Fibroblast of lung (primary cell): ENCODE results near the gene FGF13. TPM values are rescaled to one million over a fixed set of nuclear protein-coding genes. Genes with fewer than 3 reads are reported as not detected.
A peak's percentile ranks its signal among the peaks of the same experiment; 100 is the strongest.

Experiments used
- DNase-seq, 2 donors: peaks; one replicate each; pipeline versions ENCODE4 v3.0.0 to v3.0.0-alpha.2; 2010; ENCODE audit warnings: low read depth in 2 of 2
- H2AFZ ChIP-seq: 2 replicates; pipeline ENCODE4 v1.5.1; 2012; ENCODE audit warnings: low read length, control low read depth, inconsistent platforms
- H3K27ac ChIP-seq: 2 replicates; pipeline ENCODE4 v1.5.1; 2011; ENCODE audit warnings: low read length, control low read depth; ENCODE audit not compliant: insufficient read depth
- H3K27me3 ChIP-seq: 2 replicates; pipeline ENCODE4 v1.5.1; 2011; ENCODE audit warnings: mild to moderate bottlenecking, low read length; ENCODE audit not compliant: control insufficient read depth, insufficient read depth
- H3K36me3 ChIP-seq: 2 replicates; pipeline ENCODE4 v1.5.1; 2011; ENCODE audit warnings: low read length; ENCODE audit not compliant: control insufficient read depth, insufficient read depth
- H3K4me1 ChIP-seq: 2 replicates; pipeline ENCODE4 v1.5.1; 2011; ENCODE audit warnings: low read length; ENCODE audit not compliant: control insufficient read depth, insufficient read depth; ENCODE audit errors: extremely low read depth
- H3K4me2 ChIP-seq: 2 replicates; pipeline ENCODE4 v1.5.1; 2011; ENCODE audit warnings: low read length, control low read depth; ENCODE audit not compliant: insufficient read depth; ENCODE audit errors: extremely low read depth
- H3K4me3 ChIP-seq, 4 experiments: fragments of 200-600 bp in 1 of 4; sonication (generic) in 1 of 4; replicated peaks in 1 of 4; 2 replicates each; pipeline ENCODE4 v1.5.1; 2011 to 2016; ENCODE audit warnings: low read length in 4 of 4, low read depth in 3 of 4, mild to moderate bottlenecking in 3 of 4, control low read depth in 2 of 4, inconsistent platforms in 1 of 4, mixed read lengths in 1 of 4; ENCODE audit not compliant: insufficient read depth in 1 of 4; ENCODE audit errors: control extremely low read depth in 1 of 4
- H3K79me2 ChIP-seq: 2 replicates; pipeline ENCODE4 v1.5.1; 2012; ENCODE audit warnings: mild to moderate bottlenecking, low read length, inconsistent platforms; ENCODE audit not compliant: control insufficient read depth, insufficient read depth
- H3K9ac ChIP-seq: 2 replicates; pipeline ENCODE4 v1.5.1; 2011; ENCODE audit warnings: mild to moderate bottlenecking, low read length, control low read depth; ENCODE audit not compliant: insufficient read depth
- H3K9me3 ChIP-seq: 2 replicates; pipeline ENCODE4 v1.5.1; 2012; ENCODE audit warnings: low read depth, low read length; ENCODE audit not compliant: control insufficient read depth, insufficient read depth
- H4K20me1 ChIP-seq: 2 replicates; pipeline ENCODE4 v1.5.1; 2011; ENCODE audit warnings: low read length; ENCODE audit not compliant: control insufficient read depth, insufficient read depth; ENCODE audit errors: extremely low read depth
- EZH2 ChIP-seq: IDR thresholded peaks from 2 replicates; pipeline ENCODE4 v1.5.1; 2012; ENCODE audit warnings: low read length, control low read depth, mild to moderate bottlenecking; ENCODE audit errors: missing control alignments
- polyA plus RNA-seq, 2 donors: library from polyadenylated mRNA; depleted of rRNA in 1 of 2; stranded (reverse) in 1 of 2; unstranded in 1 of 2; fragments of >200 nt; gene quantifications; 2 replicates each; pipeline ENCODE4 v1.2.1, GENCODE V29; 2011 to 2012; ENCODE audit warnings: missing spikeins in 1 of 2
- total RNA-seq: library from RNA; depleted of rRNA; stranded (reverse); fragments of >200 nt; gene quantifications from 2 replicates; pipeline ENCODE4 v1.2.1, GENCODE V29; 2014
- TF ChIP-seq, protein P1 (sequence below), 2 donors: IDR thresholded peaks in 1 of 2; conservative IDR thresholded peaks in 1 of 2; 1 replicate in 1 of 2; 2 replicates in 1 of 2; pipeline ENCODE4 v1.5.1; 2011 to 2012; ENCODE audit warnings: low read length in 2 of 2, control low read depth in 1 of 2, inconsistent platforms in 1 of 2, low read depth in 1 of 2, mild to moderate bottlenecking in 1 of 2

FGF13 gene
- total and polyA plus RNA-seq, 2 donors (not counting 1 experiment from before 2014, with no cell fraction given) = 2.5 to 9.6 TPM

DNA sequence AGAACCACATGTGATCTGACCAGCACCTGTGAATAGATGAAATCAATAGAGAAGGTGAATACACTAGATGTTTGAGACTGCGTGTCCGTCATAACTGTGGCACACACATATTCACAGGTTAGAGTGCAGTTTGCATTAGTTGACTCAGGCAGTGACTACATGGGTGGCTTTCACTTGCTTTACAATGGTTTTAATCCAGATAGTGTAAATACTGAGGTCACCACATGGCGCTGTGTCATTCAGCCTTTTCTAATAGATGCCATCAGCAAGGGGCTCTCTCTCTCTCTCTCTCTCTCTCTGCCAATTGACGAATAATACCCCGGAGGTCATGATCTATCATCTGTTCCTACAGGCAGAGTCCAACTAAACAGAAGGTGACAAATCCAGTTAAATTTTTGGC, 30.7 kb upstream of the FGF13 start:
- no peak for DNase-seq
- TF ChIP-seq EZH2 = no peak
- TF ChIP-seq, protein P1, sequence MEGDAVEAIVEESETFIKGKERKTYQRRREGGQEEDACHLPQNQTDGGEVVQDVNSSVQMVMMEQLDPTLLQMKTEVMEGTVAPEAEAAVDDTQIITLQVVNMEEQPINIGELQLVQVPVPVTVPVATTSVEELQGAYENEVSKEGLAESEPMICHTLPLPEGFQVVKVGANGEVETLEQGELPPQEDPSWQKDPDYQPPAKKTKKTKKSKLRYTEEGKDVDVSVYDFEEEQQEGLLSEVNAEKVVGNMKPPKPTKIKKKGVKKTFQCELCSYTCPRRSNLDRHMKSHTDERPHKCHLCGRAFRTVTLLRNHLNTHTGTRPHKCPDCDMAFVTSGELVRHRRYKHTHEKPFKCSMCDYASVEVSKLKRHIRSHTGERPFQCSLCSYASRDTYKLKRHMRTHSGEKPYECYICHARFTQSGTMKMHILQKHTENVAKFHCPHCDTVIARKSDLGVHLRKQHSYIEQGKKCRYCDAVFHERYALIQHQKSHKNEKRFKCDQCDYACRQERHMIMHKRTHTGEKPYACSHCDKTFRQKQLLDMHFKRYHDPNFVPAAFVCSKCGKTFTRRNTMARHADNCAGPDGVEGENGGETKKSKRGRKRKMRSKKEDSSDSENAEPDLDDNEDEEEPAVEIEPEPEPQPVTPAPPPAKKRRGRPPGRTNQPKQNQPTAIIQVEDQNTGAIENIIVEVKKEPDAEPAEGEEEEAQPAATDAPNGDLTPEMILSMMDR (conservative IDR thresholded peaks at IDR 0.05 in 1 of 2, IDR thresholded peaks at IDR 0.05 in 1 of 2; ENCODE audit: low read depth in 1 of 2, low read length in 2 of 2) = no peak
- no peak overlapping the region for H3K9ac ChIP-seq

DNA sequence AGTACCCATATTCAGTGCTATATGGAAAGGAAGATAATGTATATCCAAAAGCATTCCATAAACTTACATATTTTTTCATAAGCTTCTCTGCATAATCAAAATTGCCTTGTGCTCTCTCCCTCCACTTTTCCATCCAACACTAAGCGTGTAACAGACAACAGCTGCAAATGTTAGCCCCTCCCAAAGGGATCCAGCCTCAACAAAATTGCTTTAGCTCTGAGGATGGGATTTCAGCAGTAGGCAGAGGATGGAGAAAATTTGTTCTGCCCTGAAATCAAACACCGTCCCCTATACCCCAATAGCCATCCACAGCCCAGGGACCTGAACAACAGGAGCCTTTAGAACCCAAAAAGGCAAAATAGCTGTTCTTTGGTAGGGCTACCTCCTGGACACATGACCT, 28.8 kb upstream of the FGF13 start:
- DNase-seq = no peak
- H3K79me2 ChIP-seq = no peaks in the 10 kb centered on the region
- no peak overlapping the region for H3K4me2 ChIP-seq
- H3K9ac ChIP-seq = no peak overlapping the region
- H3K4me3 ChIP-seq = no peak overlapping the region
- H3K27me3 ChIP-seq = no peaks in the 10 kb centered on the region
- no peaks in the 10 kb centered on the region for H3K36me3 ChIP-seq
- no peak for TF ChIP-seq EZH2
- TF ChIP-seq, protein P1 (conservative IDR thresholded peaks at IDR 0.05 in 1 of 2, IDR thresholded peaks at IDR 0.05 in 1 of 2; ENCODE audit: low read depth in 1 of 2, low read length in 2 of 2) = no peak
- no peak overlapping the region for H3K27ac ChIP-seq
- H3K4me1 ChIP-seq = no peaks in the 10 kb centered on the region
- no peaks in the 10 kb centered on the region for H4K20me1 ChIP-seq
- H3K9me3 ChIP-seq = no peaks in the 10 kb centered on the region
- no peak overlapping the region for H2AFZ ChIP-seq

More for the DNA sequence above, 30.7 kb upstream of the FGF13 start:
- Histone ChIP-seq H3K27me3 (no peaks in the 10 kb centered on the region), H3K36me3 (no peaks in the 10 kb centered on the region), H3K4me3 (no peak overlapping the region), H3K4me1 (no peaks in the 10 kb centered on the region), H3K4me2 (no peak overlapping the region), H2AFZ (no peak overlapping the region), H3K79me2 (no peaks in the 10 kb centered on the region), H3K9me3 (no peaks in the 10 kb centered on the region), H4K20me1 (no peaks in the 10 kb centered on the region), H3K27ac (no peak overlapping the region)

DNA sequence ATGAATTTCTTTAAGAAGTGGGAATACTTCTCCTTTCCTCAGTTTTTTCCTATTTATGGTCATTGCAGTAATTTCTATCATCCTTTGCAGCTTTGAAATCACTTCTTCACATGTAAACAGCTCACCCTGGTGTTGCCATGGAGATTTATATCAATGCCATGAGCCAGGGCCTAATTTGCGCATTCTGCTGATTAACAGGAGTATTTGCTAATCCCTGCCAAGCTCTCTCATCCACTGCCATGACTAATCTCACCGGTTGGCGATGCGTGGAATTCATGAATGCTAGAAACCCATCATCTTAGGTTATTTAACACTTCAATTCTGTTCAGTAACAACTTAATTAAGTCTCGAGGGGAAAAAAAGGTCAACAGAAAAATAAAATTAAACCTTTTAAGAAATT, 11.8 kb upstream of the FGF13 start:
- Histone ChIP-seq H3K9ac (no peak overlapping the region), H4K20me1 (no peaks in the 10 kb centered on the region), H3K9me3 (no peaks in the 10 kb centered on the region), H3K4me1 (no peaks in the 10 kb centered on the region), H3K79me2 (no peaks in the 10 kb centered on the region), H3K27ac (no peak overlapping the region), H3K36me3 (no peaks in the 10 kb centered on the region), H2AFZ (no peak overlapping the region), H3K27me3 (no peaks in the 10 kb centered on the region), H3K4me3 (no peak overlapping the region), H3K4me2 (no peak overlapping the region)
- peak in 1 of 2 donors; percentile 50 for DNase-seq
- TF ChIP-seq EZH2 = no peak
- TF ChIP-seq, protein P1 (conservative IDR thresholded peaks at IDR 0.05 in 1 of 2, IDR thresholded peaks at IDR 0.05 in 1 of 2; ENCODE audit: low read depth in 1 of 2, low read length in 2 of 2) = no peak
